ENCODE results near the gene MAP1S.

GRCh38 chr19:17755443-17755890 is 36.2 kb downstream of the MAP1S start:
- TF ChIP-seq GATA3 (IDR thresholded peaks at IDR 0.05; ENCODE audit: low read depth, low read length) (no peak), GATA2 (IDR thresholded peaks at IDR 0.05; ENCODE audit: low read depth, low read length) (no peak)
